HG02938 (cell line): Measurements from ENCODE around the gene ALKBH3.

Experiments used
- ATAC-seq: cut with Tn5 transposase; IDR thresholded peaks from one replicate; pipeline ENCODE4 v1.9.1; 2021; ENCODE audit warnings: mild to moderate bottlenecking, moderate library complexity; ENCODE audit not compliant: unreplicated experiment

Gene ALKBH3

GRCh38 chr11:43957571-43957970, 76.9 kb downstream of the ALKBH3 start:
- ATAC-seq = no peak

DNA sequence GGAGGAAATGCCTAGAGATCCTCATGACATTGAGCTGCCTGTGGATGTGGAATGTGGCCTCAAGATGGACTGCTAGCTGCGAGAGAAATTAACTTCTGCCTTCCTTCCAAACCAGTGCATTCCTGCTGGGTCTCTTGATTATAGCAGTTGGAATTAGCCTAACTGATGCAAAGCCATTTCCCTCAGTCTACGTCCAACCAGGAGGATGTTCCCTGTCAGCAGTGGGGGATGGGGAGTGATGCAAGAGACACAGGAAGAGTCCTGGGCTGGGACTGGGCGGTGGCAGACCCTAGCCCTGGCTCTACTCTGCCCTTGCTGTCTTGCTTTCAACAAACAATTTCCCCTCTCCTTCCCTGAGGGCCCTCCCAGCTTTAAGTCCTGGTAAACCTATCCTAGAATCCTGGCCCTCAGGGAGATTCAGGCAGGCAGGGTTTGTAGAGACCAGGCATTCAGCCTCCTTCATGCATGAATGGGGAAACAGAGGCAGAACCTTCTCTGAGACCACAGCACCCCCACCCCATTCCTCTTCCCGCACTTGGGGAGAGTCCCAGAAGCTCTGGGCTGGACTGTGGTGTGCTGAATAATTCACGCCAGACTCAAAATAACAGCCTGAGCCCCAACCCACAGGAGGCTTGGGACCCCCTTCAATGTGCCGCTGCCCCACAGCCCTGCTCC, 78.8 kb downstream of the ALKBH3 start:
- no peak for ATAC-seq

- ATAC-seq = no peak
Measured at GRCh38 chr11:43962383-43963278, 82.0 kb downstream of the ALKBH3 start.

DNA sequence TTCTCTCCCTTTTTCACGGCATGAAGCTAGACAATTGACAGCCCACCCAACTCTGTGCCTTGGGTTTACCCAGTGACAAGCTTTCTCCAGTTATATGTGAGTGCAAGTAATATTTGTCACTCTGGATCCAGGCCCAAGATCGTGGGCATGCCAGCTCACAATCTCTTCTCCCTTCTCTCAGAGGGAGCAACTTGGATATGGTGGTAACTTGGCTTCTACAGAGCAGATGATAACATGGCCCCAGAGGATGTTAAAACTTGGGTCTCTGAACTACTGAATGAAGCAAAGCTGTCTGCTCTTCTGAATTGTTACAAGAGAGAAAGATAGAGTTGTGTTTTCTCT, 82.6 kb downstream of the ALKBH3 start:
- ATAC-seq = no peak

DNA sequence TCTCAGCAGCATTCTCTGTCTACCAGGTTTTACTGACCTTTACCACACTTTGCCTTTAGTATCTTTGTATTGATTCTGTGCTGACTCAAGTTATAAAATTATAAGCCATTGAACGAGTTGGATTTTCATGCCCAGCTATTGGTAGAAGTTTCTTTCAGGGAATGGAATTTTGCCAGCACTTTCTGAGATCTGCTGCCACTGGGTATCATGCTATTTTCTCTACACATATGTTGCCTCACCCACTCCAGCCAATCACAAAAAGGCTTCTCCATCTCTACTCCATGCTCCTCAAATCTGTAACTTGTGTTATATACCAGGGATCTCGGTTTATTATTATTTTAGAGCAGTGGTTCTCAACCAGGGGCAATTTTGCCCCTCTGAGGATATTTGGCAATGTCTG, 87.0 kb downstream of the ALKBH3 start:
- no peak for ATAC-seq

DNA sequence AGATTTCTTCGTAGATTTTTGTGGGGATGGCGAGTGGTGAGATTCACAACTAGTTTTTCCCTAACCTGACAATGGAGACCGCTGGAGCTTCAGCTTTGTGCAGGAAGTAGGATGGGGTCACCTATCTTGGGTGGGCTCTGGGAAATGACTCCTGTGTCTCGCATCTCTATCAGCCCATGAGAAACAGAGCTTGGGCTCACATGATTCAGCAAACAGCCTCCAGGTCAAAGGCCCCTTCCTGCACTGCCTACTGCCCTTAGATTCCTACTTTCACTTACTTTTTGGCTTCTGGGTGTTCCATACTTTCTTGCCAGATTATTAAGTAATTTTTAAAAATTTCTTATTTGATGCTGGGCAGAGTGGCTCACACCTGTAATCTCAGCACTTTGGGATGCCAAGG, 88.1 kb downstream of the ALKBH3 start:
- ATAC-seq = no peak

DNA sequence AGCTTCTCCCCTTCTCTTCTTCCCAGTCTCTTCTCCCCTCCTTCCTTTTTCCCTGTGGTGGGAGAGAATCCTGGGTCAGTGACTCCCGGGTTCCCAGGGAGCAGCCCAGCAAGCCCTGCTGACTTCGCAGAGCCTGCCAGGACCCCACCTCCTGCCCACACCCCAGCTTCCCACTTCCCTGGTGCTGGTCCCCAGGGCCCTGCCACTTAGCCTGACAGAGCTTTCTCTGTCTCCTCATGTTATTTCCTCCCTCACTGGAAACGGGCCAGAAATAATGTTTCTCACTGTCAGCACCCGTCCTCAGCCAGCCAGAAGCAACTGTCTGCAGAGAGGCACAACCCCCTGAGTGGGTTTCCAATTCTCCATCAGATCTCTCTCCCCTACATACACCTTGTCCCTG, 88.9 kb downstream of the ALKBH3 start:
- ATAC-seq = no peak
